Measurements from ENCODE around the gene SCAMP4. TPM values are rescaled to one million over a fixed set of nuclear protein-coding genes. Genes with fewer than 3 reads are reported as not detected.
A peak's percentile ranks its signal among the peaks of the same experiment; 100 is the strongest.

SCAMP4 gene
- total and polyA plus RNA-seq, 9 of the 15 experiments (the other 6 are each of a cell fraction or from before 2014, with no cell fraction given): 0.81 to 45.9 (median 12.8) TPM

DNA sequence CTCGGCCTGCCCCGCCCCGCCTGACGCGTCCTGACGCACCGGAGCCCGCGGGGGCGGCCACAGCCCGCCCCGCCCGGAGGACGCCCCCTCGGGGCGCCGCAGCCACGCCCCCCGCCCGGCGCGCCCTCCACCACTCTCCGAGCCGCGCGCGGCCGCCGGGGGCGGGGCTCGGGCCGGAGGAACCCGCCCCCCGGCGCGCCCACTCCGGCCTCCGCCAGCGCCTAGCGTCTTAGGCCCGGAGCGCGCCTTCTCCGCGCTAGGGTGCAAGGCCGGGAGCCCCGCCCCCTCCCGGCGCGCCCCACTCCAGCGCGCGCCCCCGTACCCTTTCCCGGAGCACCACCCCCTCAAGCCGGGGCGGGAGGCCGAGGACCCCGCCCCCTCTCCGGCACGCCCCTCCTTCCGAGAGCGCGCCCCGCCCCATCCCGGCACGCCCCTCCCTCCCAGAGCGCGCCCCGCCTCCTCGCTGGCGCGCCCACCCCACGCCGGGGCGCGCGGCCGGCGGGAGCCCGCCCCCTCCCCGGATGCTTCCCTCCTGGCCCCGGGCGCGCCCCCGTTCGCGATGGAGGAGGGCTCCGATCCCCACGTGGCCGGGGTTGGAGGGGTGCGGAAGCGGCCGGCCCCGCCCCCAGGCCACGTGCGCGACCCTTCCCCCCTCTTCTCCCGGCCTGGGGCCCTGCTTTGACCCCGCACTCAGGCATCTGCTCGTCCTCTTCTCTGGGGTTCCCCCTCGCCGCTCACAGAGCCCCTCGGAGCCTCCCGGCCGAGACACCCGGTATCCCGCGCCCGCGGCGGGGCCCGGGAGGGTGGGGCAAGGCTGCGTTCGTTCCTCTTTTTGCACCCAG lies 41.3 kb upstream of the SCAMP4 start (continued):
- TF ChIP-seq, protein P1, sequence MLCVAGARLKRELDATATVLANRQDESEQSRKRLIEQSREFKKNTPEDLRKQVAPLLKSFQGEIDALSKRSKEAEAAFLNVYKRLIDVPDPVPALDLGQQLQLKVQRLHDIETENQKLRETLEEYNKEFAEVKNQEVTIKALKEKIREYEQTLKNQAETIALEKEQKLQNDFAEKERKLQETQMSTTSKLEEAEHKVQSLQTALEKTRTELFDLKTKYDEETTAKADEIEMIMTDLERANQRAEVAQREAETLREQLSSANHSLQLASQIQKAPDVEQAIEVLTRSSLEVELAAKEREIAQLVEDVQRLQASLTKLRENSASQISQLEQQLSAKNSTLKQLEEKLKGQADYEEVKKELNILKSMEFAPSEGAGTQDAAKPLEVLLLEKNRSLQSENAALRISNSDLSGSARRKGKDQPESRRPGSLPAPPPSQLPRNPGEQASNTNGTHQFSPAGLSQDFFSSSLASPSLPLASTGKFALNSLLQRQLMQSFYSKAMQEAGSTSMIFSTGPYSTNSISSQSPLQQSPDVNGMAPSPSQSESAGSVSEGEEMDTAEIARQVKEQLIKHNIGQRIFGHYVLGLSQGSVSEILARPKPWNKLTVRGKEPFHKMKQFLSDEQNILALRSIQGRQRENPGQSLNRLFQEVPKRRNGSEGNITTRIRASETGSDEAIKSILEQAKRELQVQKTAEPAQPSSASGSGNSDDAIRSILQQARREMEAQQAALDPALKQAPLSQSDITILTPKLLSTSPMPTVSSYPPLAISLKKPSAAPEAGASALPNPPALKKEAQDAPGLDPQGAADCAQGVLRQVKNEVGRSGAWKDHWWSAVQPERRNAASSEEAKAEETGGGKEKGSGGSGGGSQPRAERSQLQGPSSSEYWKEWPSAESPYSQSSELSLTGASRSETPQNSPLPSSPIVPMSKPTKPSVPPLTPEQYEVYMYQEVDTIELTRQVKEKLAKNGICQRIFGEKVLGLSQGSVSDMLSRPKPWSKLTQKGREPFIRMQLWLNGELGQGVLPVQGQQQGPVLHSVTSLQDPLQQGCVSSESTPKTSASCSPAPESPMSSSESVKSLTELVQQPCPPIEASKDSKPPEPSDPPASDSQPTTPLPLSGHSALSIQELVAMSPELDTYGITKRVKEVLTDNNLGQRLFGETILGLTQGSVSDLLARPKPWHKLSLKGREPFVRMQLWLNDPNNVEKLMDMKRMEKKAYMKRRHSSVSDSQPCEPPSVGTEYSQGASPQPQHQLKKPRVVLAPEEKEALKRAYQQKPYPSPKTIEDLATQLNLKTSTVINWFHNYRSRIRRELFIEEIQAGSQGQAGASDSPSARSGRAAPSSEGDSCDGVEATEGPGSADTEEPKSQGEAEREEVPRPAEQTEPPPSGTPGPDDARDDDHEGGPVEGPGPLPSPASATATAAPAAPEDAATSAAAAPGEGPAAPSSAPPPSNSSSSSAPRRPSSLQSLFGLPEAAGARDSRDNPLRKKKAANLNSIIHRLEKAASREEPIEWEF (CRISPR knock-in tag; IDR thresholded peaks at IDR 0.05): no peak
- no peak for TF ChIP-seq ZNF23 (CRISPR knock-in tag; IDR thresholded peaks at IDR 0.05)
- TF ChIP-seq, protein P2, sequence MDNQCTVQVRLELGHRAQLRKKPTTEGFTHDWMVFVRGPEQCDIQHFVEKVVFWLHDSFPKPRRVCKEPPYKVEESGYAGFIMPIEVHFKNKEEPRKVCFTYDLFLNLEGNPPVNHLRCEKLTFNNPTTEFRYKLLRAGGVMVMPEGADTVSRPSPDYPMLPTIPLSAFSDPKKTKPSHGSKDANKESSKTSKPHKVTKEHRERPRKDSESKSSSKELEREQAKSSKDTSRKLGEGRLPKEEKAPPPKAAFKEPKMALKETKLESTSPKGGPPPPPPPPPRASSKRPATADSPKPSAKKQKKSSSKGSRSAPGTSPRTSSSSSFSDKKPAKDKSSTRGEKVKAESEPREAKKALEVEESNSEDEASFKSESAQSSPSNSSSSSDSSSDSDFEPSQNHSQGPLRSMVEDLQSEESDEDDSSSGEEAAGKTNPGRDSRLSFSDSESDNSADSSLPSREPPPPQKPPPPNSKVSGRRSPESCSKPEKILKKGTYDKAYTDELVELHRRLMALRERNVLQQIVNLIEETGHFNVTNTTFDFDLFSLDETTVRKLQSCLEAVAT (IDR thresholded peaks at IDR 0.05): peak in 1 of 2 experiments; percentile 66; a peak in 2 of 4 replicates
- TF ChIP-seq, protein P3, sequence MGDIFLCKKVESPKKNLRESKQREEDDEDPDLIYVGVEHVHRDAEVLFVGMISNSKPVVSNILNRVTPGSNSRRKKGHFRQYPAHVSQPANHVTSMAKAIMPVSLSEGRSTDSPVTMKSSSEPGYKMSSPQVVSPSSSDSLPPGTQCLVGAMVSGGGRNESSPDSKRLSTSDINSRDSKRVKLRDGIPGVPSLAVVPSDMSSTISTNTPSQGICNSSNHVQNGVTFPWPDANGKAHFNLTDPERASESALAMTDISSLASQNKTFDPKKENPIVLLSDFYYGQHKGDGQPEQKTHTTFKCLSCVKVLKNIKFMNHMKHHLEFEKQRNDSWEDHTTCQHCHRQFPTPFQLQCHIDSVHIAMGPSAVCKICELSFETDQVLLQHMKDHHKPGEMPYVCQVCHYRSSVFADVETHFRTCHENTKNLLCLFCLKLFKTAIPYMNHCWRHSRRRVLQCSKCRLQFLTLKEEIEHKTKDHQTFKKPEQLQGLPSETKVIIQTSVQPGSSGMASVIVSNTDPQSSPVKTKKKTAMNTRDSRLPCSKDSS (IDR thresholded peaks at IDR 0.05; ENCODE audit: low read depth, partially characterized antibody): no peak
- no peak for TF ChIP-seq EZH2 (IDR thresholded peaks at IDR 0.05; ENCODE audit: borderline replicate concordance, low read depth, low read length)
- no peak for TF ChIP-seq FOS (IDR thresholded peaks at IDR 0.05; ENCODE audit: extremely low read depth, insufficient read length)
- no peak; the same call in 1 of the 2 replicates for TF ChIP-seq ETV5 (CRISPR knock-in tag; IDR thresholded peaks at IDR 0.05; ENCODE audit: low read depth)
- TF ChIP-seq, protein P4, sequence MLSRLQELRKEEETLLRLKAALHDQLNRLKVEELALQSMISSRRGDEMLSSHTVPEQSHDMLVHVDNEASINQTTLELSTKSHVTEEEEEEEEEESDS (CRISPR knock-in tag; IDR thresholded peaks at IDR 0.05): no peak
- TF ChIP-seq SAP30 (IDR thresholded peaks at IDR 0.05; ENCODE audit: borderline replicate concordance, insufficient read depth, low read depth, low read length, poor library complexity, severe bottlenecking): peak; percentile 99
- TF ChIP-seq CREBBP (IDR thresholded peaks at IDR 0.05; ENCODE audit: low read depth, low read length): no peak
- no peak for TF ChIP-seq KDM1A (IDR thresholded peaks at IDR 0.05)
- TF ChIP-seq HMG20B (CRISPR knock-in tag; IDR thresholded peaks at IDR 0.05): no peak
- TF ChIP-seq HEY1 (CRISPR knock-in tag; IDR thresholded peaks at IDR 0.05; ENCODE audit: borderline replicate concordance): no peak
- no peak for TF ChIP-seq ILF3 (IDR thresholded peaks at IDR 0.05; ENCODE audit: borderline replicate concordance)
- no peak for TF ChIP-seq HDAC8 (tag; IDR thresholded peaks at IDR 0.05)
- TF ChIP-seq RBM14 (IDR thresholded peaks at IDR 0.05; ENCODE audit: borderline replicate concordance, insufficient read depth, low read depth, low read length): 0 out of 2 replicates have a peak, but pooled peaks have one; percentile 41
- no peak for TF ChIP-seq ZKSCAN3 (CRISPR knock-in tag; IDR thresholded peaks at IDR 0.05)
- peak; percentile 79 for TF ChIP-seq RB1 (IDR thresholded peaks at IDR 0.05; ENCODE audit: low read depth)

Measured in K562 (cell line).